HG02973 (cell line): Measurements from ENCODE around the gene GMPPA.

Source experiments
- ATAC-seq: cut with Tn5 transposase; IDR thresholded peaks from one replicate; pipeline ENCODE4 v1.9.1; 2021; ENCODE audit warnings: moderate library complexity; ENCODE audit not compliant: unreplicated experiment

Gene GMPPA

GRCh38 chr2:219501849-219502248, 3.2 kb downstream of the GMPPA start:
- no peak for ATAC-seq

DNA sequence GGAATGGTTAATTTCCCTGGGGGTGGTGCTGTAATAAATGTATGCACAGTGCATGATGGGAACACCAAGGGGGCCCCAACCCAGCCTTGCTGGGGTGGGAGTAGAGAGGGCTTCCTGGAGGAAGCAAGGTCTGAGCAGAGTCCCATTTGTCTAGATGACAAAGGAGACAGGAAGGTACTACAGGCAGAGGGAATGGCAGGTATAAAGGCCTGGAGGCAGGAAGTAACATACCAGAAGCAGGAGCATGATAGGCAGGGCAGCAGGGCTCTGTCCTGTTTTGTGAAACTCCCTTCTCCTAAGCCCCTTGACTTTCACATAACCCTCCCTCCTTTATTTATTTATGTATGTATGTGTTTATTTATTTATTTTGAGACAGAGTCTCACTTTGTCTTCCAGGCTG, 3.9 kb downstream of the GMPPA start:
- ATAC-seq: no peak

DNA sequence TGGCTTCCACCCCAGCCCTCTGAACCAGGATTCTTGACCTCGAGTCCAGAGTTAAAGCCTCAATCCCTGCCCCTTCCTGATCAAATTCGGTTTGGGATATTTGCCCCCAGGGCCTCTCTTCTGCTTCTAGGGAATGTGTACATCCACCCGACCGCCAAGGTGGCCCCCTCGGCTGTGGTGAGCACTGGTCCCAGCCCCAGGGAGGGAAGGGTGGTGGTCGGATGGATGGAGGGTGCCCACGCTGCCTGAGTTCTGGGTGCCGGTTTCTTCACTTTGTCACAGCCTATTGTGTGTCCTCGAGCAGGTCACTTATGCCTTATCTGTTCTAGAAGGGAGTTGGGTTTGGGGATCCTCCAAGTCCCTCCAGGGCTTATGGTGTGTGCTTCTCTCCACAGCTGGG, 6.9 kb downstream of the GMPPA start:
- no peak for ATAC-seq

- ATAC-seq: no peak
These were observed 7.6 kb downstream of the GMPPA start for GRCh38 chr2:219506153-219506801.

- ATAC-seq: no peak
These were observed 8.3 kb downstream of the GMPPA start for GRCh38 chr2:219506802-219507526.

- ATAC-seq: no peak
These were observed 9.1 kb downstream of the GMPPA start for GRCh38 chr2:219507581-219508443.

- ATAC-seq: no peak
These were observed 9.7 kb downstream of the GMPPA start for GRCh38 chr2:219508444-219508734.

- ATAC-seq: peak; percentile 12
These were observed 10.5 kb downstream of the GMPPA start for GRCh38 chr2:219508971-219509779.

- peak; percentile 70 for ATAC-seq
These were observed 11.3 kb downstream of the GMPPA start for GRCh38 chr2:219509780-219510511.

- no peak for ATAC-seq
These were observed 11.9 kb downstream of the GMPPA start for GRCh38 chr2:219510512-219511135.

DNA sequence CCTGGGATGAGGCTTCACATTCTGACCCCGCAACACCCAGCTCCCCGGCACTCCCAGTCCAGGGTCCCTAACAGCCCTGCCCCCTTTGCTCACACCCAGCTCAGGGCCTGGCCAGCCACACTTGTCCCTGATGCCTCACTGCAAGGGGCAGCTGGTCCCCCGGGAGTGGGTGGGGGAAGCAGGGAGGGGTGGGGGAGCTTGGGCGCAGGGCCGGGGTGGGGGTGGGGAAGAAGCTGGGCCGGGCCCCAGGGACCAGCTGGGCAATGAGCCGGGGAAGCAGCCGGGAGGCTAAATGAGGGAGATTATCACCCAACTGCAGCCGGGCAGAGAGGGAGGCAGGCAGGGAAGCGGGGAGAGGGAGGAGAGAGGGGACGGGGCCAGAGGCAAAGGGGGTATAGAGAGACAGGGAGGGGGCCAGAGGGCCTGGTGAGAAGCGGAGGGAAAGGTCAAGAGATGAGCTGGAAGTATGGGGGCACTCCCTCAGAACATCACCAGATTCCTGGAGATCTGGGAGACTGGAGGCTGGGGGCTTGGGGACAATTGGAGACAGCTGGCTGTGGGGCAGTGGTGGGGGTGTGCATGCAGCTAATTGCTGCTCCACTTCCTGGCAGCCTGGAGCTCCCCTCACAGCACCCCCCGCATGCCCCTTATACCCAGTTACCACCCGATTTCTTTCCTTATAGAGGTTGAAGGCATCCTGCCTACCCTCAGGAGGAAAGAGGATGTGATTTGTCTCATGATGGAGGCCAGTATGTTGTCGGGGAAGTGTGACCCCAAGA, 13.0 kb downstream of the GMPPA start:
- no peak for ATAC-seq

DNA sequence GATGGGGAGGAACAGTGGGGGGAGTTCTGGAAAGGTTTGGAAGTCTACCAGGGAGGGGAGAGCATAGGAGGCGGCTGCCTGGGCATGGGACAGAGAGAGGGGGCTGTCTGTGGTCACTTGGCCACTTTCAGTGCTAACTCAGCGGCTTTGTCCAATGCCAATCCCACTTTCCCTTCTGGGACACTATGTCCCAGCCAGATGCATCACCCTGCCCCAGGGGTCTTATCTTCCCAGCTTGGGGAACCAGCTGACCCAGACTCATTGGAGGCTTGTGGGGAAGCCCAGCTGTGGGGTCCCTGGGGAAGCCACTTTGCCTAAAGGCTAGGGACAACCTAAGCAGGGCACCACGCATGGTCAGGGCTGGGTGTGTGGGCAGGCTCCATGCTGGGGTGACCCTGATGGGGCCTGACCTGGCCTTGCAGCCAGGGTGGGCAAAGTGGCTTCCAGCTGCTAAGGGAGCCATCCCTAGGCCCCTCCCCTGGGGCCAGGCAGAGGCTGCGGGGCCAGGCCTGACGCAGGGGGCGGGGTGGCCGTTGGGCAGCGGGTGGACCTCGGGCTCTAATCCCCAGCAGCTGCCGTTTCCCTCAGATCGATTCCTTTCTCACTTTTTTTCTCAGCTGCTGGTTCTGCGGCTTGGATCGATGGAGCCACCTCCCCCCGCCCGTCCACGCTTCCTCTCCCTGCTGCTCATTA, 14.0 kb downstream of the GMPPA start:
- ATAC-seq: no peak

- no peak for ATAC-seq
These were observed 15.1 kb downstream of the GMPPA start for GRCh38 chr2:219513787-219514186.

- ATAC-seq: no peak
These were observed 15.6 kb downstream of the GMPPA start, which contains the start of gene ASIC4 for GRCh38 chr2:219514196-219514761. ASIC4 (plus strand) TSS chr2:219514482; CDS start chr2:219514725, 243 bp downstream.

- ATAC-seq: no peak
These were observed 16.1 kb downstream of the GMPPA start for GRCh38 chr2:219514836-219515235.

DNA sequence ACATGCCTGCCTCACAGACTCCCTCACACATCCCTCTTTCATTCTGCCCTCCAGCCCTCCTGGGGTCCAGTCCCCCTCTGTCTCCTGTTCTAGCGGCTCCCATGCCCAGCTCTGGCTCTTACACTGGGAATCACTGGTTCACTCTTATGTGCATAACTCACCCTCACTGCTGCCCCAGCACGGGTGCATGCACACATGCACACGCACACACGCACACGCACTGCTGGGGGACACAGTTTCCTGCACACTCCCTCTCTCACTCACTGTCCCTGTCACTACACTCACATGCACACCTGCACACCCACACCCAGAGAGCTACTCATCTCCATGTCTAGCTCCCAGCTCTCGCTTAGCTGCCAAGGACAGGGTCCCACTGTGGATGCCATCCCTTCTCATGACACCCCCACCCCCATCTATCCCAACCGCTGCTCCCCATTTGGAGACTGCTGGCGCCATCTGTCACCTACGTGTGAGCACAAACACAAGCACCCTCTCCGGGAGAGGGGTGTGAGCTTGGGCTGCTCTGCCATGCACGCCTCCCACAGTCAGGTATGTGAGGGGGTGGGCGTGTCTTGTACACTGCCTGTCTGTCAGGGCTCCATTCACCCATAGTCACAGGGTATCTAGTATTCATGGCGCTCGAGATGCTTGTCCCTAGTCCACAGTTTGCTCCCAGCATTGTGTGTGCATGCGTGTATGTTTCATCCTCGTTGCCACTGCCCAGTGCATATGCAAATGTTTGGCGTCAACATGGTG, 17.4 kb downstream of the GMPPA start:
- ATAC-seq: no peak

DNA sequence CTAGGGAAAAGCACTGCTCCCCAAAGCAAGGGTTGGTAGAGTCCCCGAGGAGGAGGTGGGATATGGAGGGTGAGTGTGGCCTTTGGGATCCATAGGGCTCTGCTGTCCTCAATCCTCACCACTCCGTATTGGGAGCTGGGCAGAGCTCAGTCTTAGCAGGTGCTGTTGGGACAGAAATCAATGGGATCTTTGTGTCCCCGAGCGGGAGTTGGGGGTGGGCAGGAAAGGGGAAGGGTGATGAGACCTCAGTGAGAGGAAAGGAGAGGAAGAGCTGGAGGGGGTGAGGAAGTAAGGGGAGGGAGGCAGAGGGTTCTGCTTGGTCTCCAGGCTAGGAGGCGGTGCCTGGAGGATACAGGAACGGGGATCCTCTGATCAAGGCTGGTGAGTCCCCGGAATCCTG, 18.2 kb downstream of the GMPPA start:
- ATAC-seq: no peak
